HepG2 (cell line): ENCODE measurements around the gene TGDS. TPM values are rescaled to one million over a fixed set of nuclear protein-coding genes. Genes with fewer than 3 reads are reported as not detected.

Experiments used
- ARID2 ChIP-seq: sonication (generic); formaldehyde crosslinking; IDR thresholded peaks from 2 replicates; pipeline ENCODE4 v1.8.1; 2022; ENCODE audit warnings: mild to moderate bottlenecking, missing genetic modification reagents, borderline replicate concordance
- CHCHD3 ChIP-seq: sonication (generic); formaldehyde crosslinking; IDR thresholded peaks from 2 replicates; pipeline ENCODE4 v1.8.0; 2022; ENCODE audit warnings: mild to moderate bottlenecking, missing genetic modification reagents, moderate library complexity
- HMG20A ChIP-seq: IDR thresholded peaks from 2 replicates; pipeline ENCODE4 v1.6.1; 2016; ENCODE audit warnings: borderline replicate concordance
- HNF4G ChIP-seq, 2 experiments: sonication (generic) in 1 of 2; formaldehyde crosslinking in 1 of 2; IDR thresholded peaks; 2 replicates each; pipeline versions ENCODE4 v1.4.0 to v1.6.1; 2011 to 2020; ENCODE audit warnings: borderline replicate concordance in 2 of 2, low read depth in 2 of 2, mild to moderate bottlenecking in 2 of 2, low read length in 1 of 2, missing genetic modification reagents in 1 of 2, moderate library complexity in 1 of 2
- KDM3A ChIP-seq: IDR thresholded peaks from 2 replicates; pipeline ENCODE4 v1.6.1; 2018; ENCODE audit warnings: low read depth, missing compliant biosample characterization
- KMT2B ChIP-seq: IDR thresholded peaks from 2 replicates; pipeline ENCODE4 v1.6.1; 2016; ENCODE audit warnings: missing genetic modification reagents, missing compliant biosample characterization
- SOX6 ChIP-seq, 2 experiments: fragments of 450-650 bp in 1 of 2; sonication (generic) in 1 of 2; formaldehyde crosslinking in 1 of 2; IDR thresholded peaks; 2 replicates each; pipeline versions ENCODE4 v1.4.0 to v1.6.1; 2017 to 2020; ENCODE audit warnings: antibody characterized with exemption in 1 of 2, mild to moderate bottlenecking in 1 of 2, missing genetic modification reagents in 1 of 2
- SPEN ChIP-seq: sonication (generic); formaldehyde crosslinking; IDR thresholded peaks from 2 replicates; pipeline ENCODE4 v1.5.1; 2020; ENCODE audit warnings: low read depth, mild to moderate bottlenecking, missing genetic modification reagents
- THAP8 ChIP-seq: sonication (generic); formaldehyde crosslinking; IDR thresholded peaks from 2 replicates; pipeline ENCODE4 v1.5.1; 2020; ENCODE audit warnings: missing genetic modification reagents, mild to moderate bottlenecking, borderline replicate concordance
- ZFAT ChIP-seq: sonication (generic); formaldehyde crosslinking; conservative IDR thresholded peaks from 2 replicates; pipeline ENCODE4 v1.8.1; 2023; ENCODE audit warnings: missing genetic modification reagents, inconsistent platforms
- ZHX1 ChIP-seq: sonication (generic); formaldehyde crosslinking; IDR thresholded peaks from 2 replicates; pipeline ENCODE4 v1.8.1; 2022; ENCODE audit warnings: low read depth, mild to moderate bottlenecking, missing genetic modification reagents
- ZNF136 ChIP-seq: sonication (generic); formaldehyde crosslinking; IDR thresholded peaks from 2 replicates; pipeline ENCODE4 v1.8.1; 2022; ENCODE audit warnings: low read depth, mild to moderate bottlenecking, moderate library complexity, missing genetic modification reagents
- ZNF234 ChIP-seq: sonication (generic); formaldehyde crosslinking; conservative IDR thresholded peaks from 2 replicates; pipeline ENCODE4 v1.5.1; 2020; ENCODE audit warnings: mild to moderate bottlenecking, missing genetic modification reagents
- ZNF264 ChIP-seq: sonication (generic); formaldehyde crosslinking; IDR thresholded peaks from 2 replicates; pipeline ENCODE4 v1.4.0; 2020; ENCODE audit warnings: missing genetic modification reagents
- ZNF337 ChIP-seq: sonication (generic); formaldehyde crosslinking; IDR thresholded peaks from 2 replicates; pipeline ENCODE4 v1.5.1; 2020; ENCODE audit warnings: missing genetic modification reagents, low read depth, mild to moderate bottlenecking, borderline replicate concordance
- ZNF430 ChIP-seq: sonication (generic); formaldehyde crosslinking; IDR thresholded peaks from 2 replicates; pipeline ENCODE4 v1.9.0; 2021; ENCODE audit warnings: mild to moderate bottlenecking, missing genetic modification reagents
- ZNF543 ChIP-seq: sonication (generic); formaldehyde crosslinking; IDR thresholded peaks from 2 replicates; pipeline ENCODE4 v1.4.0; 2020; ENCODE audit warnings: mild to moderate bottlenecking, missing genetic modification reagents
- ZNF563 ChIP-seq: sonication (generic); formaldehyde crosslinking; IDR thresholded peaks from 2 replicates; pipeline ENCODE4 v1.8.0; 2022; ENCODE audit warnings: mild to moderate bottlenecking, moderate library complexity, missing genetic modification reagents
- ZNF605 ChIP-seq: sonication (generic); formaldehyde crosslinking; IDR thresholded peaks from 2 replicates; pipeline ENCODE4 v1.8.0; 2022; ENCODE audit warnings: mild to moderate bottlenecking, missing genetic modification reagents
- ZNF616 ChIP-seq: sonication (generic); formaldehyde crosslinking; IDR thresholded peaks from 2 replicates; pipeline ENCODE4 v1.5.0; 2020; ENCODE audit warnings: low read depth, mild to moderate bottlenecking, missing genetic modification reagents
- ZNF792 ChIP-seq: IDR thresholded peaks from 2 replicates; pipeline ENCODE4 v1.6.1; 2016
- ZNF816 ChIP-seq: sonication (generic); formaldehyde crosslinking; IDR thresholded peaks from 2 replicates; pipeline ENCODE4 v1.8.0; 2022; ENCODE audit warnings: missing genetic modification reagents, mild to moderate bottlenecking, borderline replicate concordance
- ZSCAN5A ChIP-seq: sonication (generic); formaldehyde crosslinking; IDR thresholded peaks from 2 replicates; pipeline ENCODE4 v1.8.0; 2022; ENCODE audit warnings: mild to moderate bottlenecking, missing genetic modification reagents, borderline replicate concordance
- polyA plus RNA-seq, 8 experiments: library from polyadenylated mRNA; depleted of rRNA in 3 of 8; stranded (reverse) in 7 of 8; unstranded in 1 of 8; fragments of >200 nt; fragmentation: Illumina TruSeq in 4 of 8; extraction: Trizol in 4 of 8; gene quantifications; 2 replicates each; pipeline versions ENCODE4 v1.2.1 to v1.2.3, GENCODE V29; 2011 to 2016; ENCODE audit warnings: low read depth in 4 of 8, missing spikeins in 1 of 8, mixed read lengths in 1 of 8; ENCODE audit not compliant: insufficient read depth in 1 of 8
- total RNA-seq, 5 experiments: library from RNA; depleted of rRNA; stranded (reverse); fragments of >200 nt; fragmentation: Illumina TruSeq; extraction: Trizol; gene quantifications; 2 replicates each; pipeline ENCODE4 v1.2.3, GENCODE V29; 2016; ENCODE audit warnings: low read depth in 1 of 5

TGDS gene
- total and polyA plus RNA-seq, 2 of the 13 experiments (the other 11 are each of a cell fraction or from before 2014, with no cell fraction given), result 15.5 to 17.9 TPM

GRCh38 chr13:94549232-94550061 is 46.5 kb downstream of the TGDS start (continued):
- TF ChIP-seq HNF4G (IDR thresholded peaks at IDR 0.05; ENCODE audit: borderline replicate concordance, low read depth, low read length), result no peak; the same call in 1 of the 2 replicates
- TF ChIP-seq HNF4G (CRISPR knock-in tag; IDR thresholded peaks at IDR 0.05; ENCODE audit: borderline replicate concordance, low read depth), result 0 out of 2 replicates have a peak, but pooled peaks have one; percentile 34
- TF ChIP-seq ZFAT, result 0 out of 2 replicates have a peak, but pooled peaks have one; percentile 29
- TF ChIP-seq SOX6 (IDR thresholded peaks at IDR 0.05), result no peak
- peak; percentile 53; the same call in 1 of the 2 replicates for TF ChIP-seq SOX6 (CRISPR knock-in tag; IDR thresholded peaks at IDR 0.05)
- no peak for TF ChIP-seq ZNF234
- TF ChIP-seq ZNF264, result peak; percentile 74; the same call in 1 of the 2 replicates
- no peak for TF ChIP-seq KDM3A (CRISPR knock-in tag)
- TF ChIP-seq ZHX1, result peak; percentile 61; the same call in 1 of the 2 replicates
- 0 out of 2 replicates have a peak, but pooled peaks have one; percentile 34 for TF ChIP-seq ZNF816 (CRISPR knock-in tag)
- 0 out of 2 replicates have a peak, but pooled peaks have one; percentile 49 for TF ChIP-seq ZNF430 (CRISPR knock-in tag)
- peak; percentile 46; the same call in 1 of the 2 replicates for TF ChIP-seq ZNF337
- TF ChIP-seq ARID2 (CRISPR knock-in tag), result 0 out of 2 replicates have a peak, but pooled peaks have one; percentile 37
- 0 out of 2 replicates have a peak, but pooled peaks have one; percentile 49 for TF ChIP-seq THAP8 (CRISPR knock-in tag)
- TF ChIP-seq ZNF563 (CRISPR knock-in tag), result peak; percentile 80; the same call in 1 of the 2 replicates
- peak; percentile 77 for TF ChIP-seq ZNF605 (CRISPR knock-in tag)
- TF ChIP-seq ZSCAN5A (CRISPR knock-in tag), result peak; percentile 73
- peak; percentile 68 for TF ChIP-seq ZNF792 (CRISPR knock-in tag)
- TF ChIP-seq KMT2B, result peak; percentile 59; the same call in 1 of the 2 replicates
- peak; percentile 32; the same call in 1 of the 2 replicates for TF ChIP-seq CHCHD3 (CRISPR knock-in tag)
- TF ChIP-seq ZNF543 (CRISPR knock-in tag), result peak; percentile 17; the same call in 1 of the 2 replicates
- TF ChIP-seq ZNF616 (CRISPR knock-in tag), result no peak; the same call in 1 of the 2 replicates
- no peak for TF ChIP-seq HMG20A
- TF ChIP-seq ZNF136 (CRISPR knock-in tag), result 0 out of 2 replicates have a peak, but pooled peaks have one; percentile 37
- TF ChIP-seq SPEN (CRISPR knock-in tag), result peak; percentile 47
